Islet of Langerhans (tissue), 1 donor: ENCODE measurements around the gene ATG14.
"Not testable (repeated sequence)": the region's sequence is repeated elsewhere in the genome, so short reads cannot be mapped to it uniquely, and the experiment has no call there.

Experiments used
- FAIRE-seq: peaks from one replicate; lab custom pipeline; 2011; peaks lifted over from hg19 to GRCh38; lab: Jason Lieb, UNC

The ATG14 gene

GRCh38 chr14:55350461-55350860 lies 61.2 kb downstream of the ATG14 start:
- FAIRE-seq, result no peak

DNA sequence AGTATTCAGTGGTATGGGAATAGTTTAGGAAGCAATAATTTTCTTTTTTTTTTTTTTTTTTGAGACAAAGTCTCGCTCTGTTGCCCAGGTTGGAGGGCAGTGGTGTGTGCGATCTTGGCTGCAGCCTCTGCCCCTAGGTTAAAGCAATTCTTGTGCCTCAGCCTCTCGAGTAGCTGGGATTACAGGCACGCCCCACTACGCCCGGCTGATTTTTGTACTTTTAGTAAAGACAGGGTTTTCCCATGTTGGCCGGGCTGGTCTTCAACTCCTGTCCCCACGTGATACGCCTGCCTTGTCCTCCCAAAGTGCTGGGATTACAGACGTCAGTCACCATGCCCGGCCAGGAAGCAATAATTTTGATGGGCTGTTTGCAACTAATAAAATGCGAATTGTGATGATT lies 62.1 kb downstream of the ATG14 start:
- no peak for FAIRE-seq

DNA sequence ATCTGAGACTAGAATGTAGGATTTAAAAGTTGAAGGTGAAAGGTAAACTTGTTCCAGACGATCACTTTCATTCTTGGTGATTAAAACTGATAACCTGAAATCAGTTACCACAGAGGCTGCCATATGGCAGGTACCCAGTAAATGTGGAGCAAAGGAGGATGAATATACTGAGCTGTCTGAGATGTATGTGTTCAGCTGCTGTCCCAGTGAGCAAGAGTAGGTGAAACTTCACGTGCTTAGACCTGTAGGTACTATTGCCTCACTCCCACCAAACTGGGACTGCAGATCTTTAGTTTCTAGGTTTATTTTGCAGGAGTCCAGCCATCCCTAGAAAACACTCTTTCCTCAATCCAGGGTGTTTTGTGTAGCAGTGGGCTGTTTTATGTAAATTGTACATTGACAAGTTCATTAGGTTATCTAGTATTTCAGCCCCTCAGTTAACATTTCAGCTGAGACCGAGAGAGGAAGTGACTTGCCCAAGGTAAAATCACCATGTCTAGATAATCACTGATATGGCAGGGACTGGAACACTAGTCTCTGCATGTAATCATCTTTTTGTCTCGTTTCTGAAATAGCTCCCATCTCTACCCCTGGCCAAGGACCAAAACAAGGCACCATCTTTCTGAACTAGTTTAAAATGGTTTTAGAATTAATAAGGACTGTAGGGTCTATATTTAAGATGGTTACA lies 62.7 kb downstream of the ATG14 start:
- FAIRE-seq, result no peak

GRCh38 chr14:55347748-55348147 lies 63.9 kb downstream of the ATG14 start:
- no peak for FAIRE-seq

DNA sequence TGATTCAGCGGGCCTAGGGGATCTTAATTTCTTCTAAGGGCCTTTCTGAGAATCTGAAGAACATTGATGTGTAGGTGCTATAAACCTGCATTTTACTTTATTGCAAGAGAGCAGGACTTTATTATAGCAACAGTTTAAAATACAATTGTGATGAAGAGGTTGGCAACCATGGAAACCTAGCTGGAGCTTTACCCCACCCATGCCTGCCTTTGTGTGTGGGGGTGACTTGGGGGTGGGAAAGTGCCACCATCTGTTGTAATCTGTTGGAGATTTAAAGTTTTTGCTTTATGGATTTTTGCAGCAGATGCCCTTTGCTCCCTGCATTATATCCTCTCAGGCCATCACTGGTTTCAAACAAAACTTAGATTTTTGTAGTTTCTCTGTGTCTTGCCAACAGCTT lies 64.6 kb downstream of the ATG14 start:
- FAIRE-seq, result no peak

DNA sequence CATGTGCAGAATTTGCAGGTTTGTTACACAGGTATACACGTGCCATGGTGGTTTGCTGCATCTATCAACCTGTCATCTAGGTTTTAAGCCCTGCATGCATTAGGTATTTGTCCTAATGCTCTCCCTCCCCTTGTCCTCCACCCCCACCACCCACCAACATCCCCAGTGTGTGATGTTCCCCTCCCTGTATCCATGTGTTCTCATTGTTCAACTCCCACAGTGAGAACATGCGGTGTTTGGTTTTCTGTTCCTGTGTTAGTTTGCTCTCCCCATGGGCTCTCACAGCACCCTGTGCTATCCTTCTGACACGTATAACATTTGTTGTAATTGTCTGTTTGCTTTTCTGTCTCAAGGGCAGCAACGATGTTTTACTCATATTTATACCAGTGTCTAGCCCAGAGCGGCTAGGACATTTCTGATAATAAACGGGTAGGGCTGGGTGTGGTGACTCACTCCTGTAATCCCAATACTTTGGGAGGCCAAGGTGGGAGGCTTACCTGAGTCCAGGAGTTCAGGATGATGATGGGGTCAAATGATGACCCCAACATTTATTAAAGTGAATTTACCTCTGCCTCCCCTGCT lies 67.0 kb downstream of the ATG14 start:
- not testable (repeated sequence) for FAIRE-seq

DNA sequence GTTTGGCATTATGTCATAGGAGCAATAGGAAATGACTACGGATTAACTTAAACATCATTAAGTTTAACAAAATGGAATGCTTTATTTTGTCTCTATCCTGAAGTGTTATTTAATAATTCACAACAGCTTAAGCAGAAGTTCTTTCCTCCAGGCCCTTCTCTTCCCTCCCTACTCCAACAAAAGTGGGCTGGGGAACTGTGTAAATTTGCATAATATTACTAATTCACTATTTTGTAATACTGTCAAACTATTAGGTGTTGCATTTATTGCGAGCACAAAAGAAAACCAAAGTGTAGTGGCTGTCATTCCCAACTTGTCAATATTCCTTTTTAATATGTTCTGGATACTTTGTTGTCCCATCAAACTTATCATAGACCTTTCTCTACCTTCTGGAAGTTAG lies 69.8 kb downstream of the ATG14 start:
- FAIRE-seq, result no peak

DNA sequence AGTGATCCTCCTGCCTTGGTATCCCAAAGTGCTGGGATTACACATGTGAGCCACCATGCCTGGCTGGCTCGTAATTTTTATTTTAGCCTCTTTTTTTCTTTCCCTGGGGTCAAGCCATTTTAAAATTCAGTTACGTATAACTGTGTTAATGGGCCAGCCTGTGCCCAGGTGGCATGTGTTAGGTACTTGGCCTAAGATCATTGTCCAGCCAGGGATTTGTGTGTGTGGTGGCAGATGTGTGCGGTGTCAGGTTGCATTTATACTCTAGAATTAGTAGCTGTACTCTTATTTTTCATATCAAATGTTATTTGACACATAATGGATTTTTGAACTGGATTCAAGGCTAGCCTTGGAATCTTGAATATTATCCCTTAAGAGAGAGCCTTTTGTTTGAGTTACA lies 71.1 kb downstream of the ATG14 start:
- no peak for FAIRE-seq

- no peak for FAIRE-seq
Measured at GRCh38 chr14:55339770-55340169, 71.9 kb downstream of the ATG14 start.

- no peak for FAIRE-seq
Measured at GRCh38 chr14:55336691-55337090, 74.9 kb downstream of the ATG14 start.

GRCh38 chr14:55336162-55336561 lies 75.5 kb downstream of the ATG14 start:
- FAIRE-seq, result no peak

DNA sequence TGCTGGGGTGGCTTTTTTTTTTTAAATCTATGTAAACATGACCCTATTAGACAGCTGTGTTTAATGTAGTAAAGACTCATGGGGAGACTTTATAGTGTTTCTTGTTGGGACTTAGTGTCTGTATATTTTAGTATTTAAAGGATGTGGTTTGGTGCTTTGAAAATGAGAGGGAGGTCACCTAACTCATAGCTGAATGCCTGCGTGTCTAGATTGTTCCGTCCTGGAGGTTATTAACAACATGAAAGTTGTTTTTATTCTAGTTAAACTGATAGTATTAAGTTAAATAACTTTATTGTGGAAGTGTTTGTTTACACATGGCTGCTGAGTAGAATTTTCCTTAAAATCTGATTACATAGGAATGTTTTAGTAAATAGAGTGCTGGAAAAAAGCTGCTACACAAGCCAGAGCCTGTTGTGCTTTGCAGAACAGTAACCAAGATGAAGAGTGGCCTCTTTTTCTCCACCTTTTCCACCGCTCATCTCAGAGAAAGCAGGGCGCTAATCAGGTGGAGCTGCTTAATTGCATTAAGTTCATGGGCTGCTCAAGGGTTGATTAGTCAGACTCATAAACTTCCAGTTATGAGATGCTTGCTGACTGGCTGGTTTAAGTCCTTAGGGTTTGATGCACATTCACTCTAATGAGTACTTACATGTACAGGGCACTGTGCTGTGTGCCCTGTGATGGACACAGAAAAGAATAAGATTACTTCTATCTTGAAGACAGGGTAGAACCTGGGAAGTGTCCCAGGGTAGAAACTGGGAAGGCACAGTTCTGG lies 77.7 kb downstream of the ATG14 start:
- FAIRE-seq, result peak; percentile 60

GRCh38 chr14:55332654-55333570 lies 78.7 kb downstream of the ATG14 start:
- FAIRE-seq, result no peak

DNA sequence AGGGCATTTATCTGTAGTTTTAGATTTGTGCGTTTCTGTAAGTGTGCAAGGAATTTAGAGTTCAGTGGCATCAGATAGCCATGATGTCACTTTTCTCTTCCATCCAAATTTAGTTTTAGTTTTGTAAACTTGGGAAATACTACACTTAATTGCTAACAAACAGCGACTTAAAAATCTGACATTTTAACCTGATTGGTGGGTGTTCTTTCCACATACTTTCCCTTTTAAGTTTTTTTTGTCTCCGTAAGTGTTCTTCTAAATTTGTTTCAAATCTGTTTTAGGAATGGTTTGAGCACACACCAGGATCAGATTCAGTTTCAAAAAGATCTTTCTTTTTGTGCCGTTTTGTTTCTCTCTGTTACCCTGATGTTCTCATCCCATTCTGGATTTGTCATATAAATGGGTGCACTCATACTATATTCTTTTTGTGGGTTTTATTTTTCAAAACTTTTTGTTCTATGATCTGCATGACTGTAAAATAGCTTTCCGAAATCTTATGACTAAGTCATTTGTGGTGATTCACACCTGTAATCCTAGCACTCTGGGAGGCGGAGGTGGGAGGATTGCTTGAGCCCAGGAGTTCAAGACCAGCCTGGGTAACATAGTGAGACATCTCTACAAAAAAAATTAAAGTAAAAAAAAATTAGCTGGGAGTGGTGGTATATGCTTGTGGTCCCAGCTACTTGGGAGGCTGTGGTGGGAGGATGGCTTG lies 81.5 kb downstream of the ATG14 start:
- FAIRE-seq, result no peak

DNA sequence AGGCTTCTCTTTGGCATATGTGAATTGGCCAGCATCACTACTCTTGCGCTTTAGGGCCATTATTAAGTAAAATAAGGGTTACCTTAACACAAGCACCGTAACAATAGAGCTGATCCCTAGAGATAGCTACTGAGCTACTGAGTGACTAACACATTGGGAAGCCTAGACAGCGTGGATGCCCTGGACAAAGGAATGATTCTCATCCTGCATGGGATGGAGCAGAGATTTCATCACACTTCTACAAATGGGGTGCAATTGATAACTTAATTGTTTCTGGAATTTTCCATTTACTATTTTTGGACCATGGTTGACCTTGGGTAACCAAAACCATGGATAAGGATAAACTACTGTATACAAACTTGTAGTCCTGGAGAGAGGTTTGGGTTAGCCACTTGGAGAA lies 83.3 kb downstream of the ATG14 start:
- FAIRE-seq, result no peak

DNA sequence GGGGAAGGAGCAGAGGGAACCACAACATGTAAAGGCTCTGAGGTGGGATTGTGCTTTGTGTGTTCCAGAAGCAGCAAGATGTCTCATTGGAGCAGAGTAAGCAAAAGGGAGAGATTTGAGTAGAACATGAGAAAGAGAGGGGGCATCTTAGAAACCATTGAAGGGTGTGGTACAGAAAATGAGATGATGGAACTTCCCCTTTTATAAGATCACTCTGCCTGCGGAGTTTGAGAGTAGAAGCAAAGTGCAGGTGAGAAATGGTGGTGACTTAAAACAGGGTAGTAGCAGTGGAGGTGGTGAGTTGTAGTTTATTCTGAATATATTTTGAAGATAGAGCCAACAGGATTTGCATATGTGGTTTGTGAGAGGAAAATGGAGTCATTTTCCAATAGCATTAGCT lies 84.5 kb downstream of the ATG14 start:
- no peak for FAIRE-seq

GRCh38 chr14:55324812-55325211 lies 86.8 kb downstream of the ATG14 start:
- no peak for FAIRE-seq

GRCh38 chr14:55323910-55324309 lies 87.7 kb downstream of the ATG14 start:
- no peak for FAIRE-seq

DNA sequence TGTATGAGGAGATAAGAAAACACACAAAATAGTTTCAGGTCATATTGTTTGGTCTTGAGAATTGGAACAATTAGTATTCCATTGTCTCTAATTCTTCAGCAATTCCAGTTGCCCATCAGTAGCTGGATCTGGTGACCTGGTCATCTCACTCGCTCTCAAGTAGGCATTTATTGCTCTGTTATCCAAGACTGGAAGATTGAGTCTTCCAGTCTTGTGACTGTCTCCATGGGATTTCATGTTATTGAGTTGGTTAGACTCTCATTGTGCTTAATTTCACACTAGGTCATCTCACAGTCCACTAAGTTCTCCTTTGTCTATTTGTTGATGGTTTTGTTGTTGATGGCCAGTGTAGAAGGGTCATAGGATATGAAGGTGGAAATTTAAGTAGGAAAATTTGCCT lies 92.9 kb downstream of the ATG14 start:
- FAIRE-seq, result no peak

DNA sequence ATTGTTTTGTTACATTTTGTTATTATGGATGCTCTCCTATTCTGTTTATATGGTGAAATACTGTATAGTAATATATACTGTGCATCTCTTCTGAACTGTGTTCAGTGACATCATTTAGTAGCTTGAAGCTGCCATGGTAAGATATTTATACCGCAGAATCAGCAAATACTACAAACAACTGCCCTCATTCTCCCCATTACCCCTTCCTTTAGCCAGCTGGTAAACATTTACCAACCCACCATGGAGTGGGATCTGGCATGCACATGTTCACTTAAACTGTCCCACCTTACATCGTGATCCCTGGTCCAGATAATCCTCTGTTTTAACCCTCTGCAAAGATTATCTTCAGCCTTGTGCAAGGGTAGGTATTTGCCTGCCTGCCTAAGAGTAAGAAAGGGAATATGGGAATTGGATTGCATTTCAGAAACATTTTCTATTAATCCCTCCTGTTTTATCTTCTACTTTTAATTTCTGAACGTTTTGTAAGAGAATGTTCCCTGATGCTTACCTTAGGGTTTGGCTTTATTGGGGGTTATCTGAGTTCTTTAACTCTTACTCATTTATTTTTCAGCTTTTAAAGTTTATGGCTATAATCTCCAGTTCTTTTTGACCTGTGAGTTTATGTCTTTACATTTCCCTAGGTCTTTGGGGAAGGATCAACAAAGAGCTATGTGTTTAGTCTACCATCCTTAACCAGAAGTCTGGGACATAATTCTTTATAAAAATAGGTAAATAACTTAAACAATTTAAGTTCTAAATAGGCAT lies 93.9 kb downstream of the ATG14 start:
- FAIRE-seq, result no peak

- no peak for FAIRE-seq
Measured at GRCh38 chr14:55316564-55316963, 95.1 kb downstream of the ATG14 start.
